GM10248 (cell line): Measurements from ENCODE around the gene SSR2.

Experiments
- CTCF ChIA-PET: fragments of 300-600 bp; sonication (Branson Sonifier 250); formaldehyde crosslinking; extraction: SDS; loops from one replicate; lab custom pipeline; 2021; ENCODE audit warnings: antibody characterized with exemption; lab: Yijun Ruan, JAX
- POLR2A ChIA-PET: fragments of 350-650 bp; sonication (Branson Sonifier 250); formaldehyde crosslinking; extraction: SDS; loops from one replicate; lab custom pipeline; 2020; ENCODE audit warnings: antibody characterized with exemption; lab: Yijun Ruan, JAX
- DNase-seq: peaks from one replicate; pipeline ENCODE4 v3.0.0; 2012; ENCODE audit errors: extremely low spot score
- TF ChIP-seq, protein P1 (sequence below): IDR thresholded peaks from 2 replicates; pipeline ENCODE4 v1.5.1; 2012; ENCODE audit warnings: mild to moderate bottlenecking, low read depth; ENCODE audit errors: extremely low read depth, missing control alignments, control extremely low read depth

The SSR2 gene

DNA sequence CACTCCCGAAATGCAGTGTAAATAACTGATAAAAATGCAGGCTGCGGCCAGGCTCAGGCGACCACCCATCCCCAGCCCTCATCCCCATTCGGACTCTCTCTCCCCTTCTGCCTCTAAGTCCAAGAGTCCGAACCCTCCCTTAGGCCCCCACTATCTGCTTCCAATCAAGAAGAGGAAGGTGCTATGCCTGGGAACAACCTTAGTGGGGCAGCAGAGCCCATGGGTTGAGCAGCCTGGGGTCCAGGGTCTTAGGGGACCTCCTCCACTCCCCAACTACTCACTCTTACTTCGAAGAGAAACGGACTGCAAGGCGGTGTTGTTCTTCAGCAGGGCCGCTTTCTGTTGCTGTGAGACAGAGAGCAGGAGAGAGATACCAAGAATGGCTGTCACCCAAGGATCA is 54.6 kb downstream of the SSR2 start:
- ChIA-PET POLR2A (no interaction called here), CTCF (interaction anchor here (0.9 to 19.5 kb wide), 6 partner anchors 9 to 100 kb away, joined by 3 to 215 read pairs (median 4); no protein-coding TSS in a partner anchor)
- TF ChIP-seq, protein P1, sequence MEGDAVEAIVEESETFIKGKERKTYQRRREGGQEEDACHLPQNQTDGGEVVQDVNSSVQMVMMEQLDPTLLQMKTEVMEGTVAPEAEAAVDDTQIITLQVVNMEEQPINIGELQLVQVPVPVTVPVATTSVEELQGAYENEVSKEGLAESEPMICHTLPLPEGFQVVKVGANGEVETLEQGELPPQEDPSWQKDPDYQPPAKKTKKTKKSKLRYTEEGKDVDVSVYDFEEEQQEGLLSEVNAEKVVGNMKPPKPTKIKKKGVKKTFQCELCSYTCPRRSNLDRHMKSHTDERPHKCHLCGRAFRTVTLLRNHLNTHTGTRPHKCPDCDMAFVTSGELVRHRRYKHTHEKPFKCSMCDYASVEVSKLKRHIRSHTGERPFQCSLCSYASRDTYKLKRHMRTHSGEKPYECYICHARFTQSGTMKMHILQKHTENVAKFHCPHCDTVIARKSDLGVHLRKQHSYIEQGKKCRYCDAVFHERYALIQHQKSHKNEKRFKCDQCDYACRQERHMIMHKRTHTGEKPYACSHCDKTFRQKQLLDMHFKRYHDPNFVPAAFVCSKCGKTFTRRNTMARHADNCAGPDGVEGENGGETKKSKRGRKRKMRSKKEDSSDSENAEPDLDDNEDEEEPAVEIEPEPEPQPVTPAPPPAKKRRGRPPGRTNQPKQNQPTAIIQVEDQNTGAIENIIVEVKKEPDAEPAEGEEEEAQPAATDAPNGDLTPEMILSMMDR: no peak
- no peak for DNase-seq

DNA sequence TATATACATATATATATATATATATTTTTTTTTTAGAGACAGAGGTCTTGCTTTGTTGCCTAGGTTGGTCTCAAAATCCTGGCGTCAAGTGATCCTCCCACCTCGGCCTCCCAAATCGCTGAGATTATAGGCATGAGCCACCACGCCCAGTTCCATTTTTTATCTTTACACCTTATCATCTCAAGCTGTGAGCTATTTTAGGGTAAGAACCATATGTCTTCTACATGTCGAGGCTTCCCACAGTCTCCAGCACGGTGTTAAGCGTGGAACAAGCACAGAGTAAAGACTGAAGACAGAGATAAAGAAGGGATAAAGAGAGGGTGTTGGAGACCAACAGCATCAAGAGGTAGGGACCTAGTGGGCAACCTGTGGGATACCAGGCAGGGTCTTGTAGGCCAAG is 56.6 kb downstream of the SSR2 start:
- DNase-seq: no peak
- TF ChIP-seq, protein P1: no peak
- CTCF ChIA-PET: interaction anchor here (5.3 to 5.7 kb wide), 2 partner anchors 12 to 25 kb away, joined by 30 to 41 read pairs; partner anchors contain the start of gene ARHGEF2
- POLR2A ChIA-PET: no interaction called here

DNA sequence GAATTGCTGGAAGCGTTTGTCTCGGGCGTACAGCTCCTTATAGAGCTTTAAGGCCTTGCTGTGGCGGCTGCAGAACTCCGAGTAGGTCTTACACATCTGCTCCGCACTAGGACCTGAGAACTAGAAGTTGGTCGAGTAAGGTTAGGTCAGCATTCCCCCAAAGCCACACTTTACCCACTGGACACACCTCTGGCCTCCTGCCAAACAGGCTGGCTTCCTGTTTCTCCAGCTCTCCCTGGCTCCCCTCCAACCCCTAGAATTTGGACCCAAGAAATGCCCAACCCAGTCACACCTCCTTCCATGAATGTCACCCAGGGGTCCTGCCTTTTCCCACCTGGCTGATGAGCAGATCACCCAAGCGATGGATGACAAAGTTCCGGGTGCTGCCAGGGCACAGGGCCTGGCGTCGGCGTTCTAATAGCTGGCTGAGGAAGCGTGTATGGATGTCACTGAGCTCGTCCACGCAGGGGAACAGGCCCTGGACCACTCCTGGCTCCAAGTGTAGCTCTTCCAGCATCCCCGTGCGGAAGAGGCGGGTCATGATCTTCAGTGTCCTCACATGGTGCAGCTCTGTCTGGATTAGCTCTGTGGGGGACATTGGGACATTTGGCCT is 58.0 kb downstream of the SSR2 start:
- CTCF ChIA-PET: interaction anchor here (1.0 to 5.7 kb wide), 4 partner anchors 14 to 27 kb away, joined by 3 to 41 read pairs (median 18); partner anchors contain the start of gene ARHGEF2
- no peak for DNase-seq
- POLR2A ChIA-PET: interaction anchor here (0.6 kb wide), 1 partner anchor 13 kb away, joined by 3 read pairs; no protein-coding TSS in a partner anchor
- TF ChIP-seq, protein P1: no peak

DNA sequence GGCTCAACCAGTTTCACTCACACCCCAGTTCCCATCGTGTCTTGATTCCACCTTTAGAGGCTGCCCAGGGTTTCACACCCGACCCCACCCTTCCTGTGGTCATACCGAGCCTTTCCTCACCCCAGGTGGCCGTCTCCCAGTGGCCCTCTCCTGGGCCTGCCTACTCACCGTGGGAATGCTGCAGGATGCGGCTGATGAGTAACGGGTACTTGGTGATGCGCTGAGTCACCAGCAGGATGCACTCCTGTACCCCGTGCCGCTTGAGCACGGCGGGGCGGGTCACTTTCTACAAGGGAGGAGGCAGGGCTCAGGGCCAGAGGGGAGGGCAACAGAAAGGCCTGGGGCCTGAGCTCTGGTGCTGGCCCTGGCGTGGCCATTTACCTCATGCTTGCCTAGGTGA is 58.8 kb downstream of the SSR2 start:
- no peak for DNase-seq
- ChIA-PET CTCF (interaction anchor here (1.0 to 5.7 kb wide), 5 partner anchors 14 to 28 kb away, joined by 3 to 41 read pairs (median 6); partner anchors contain the start of gene ARHGEF2), POLR2A (no interaction called here)
- TF ChIP-seq, protein P1: peak; percentile 28

DNA sequence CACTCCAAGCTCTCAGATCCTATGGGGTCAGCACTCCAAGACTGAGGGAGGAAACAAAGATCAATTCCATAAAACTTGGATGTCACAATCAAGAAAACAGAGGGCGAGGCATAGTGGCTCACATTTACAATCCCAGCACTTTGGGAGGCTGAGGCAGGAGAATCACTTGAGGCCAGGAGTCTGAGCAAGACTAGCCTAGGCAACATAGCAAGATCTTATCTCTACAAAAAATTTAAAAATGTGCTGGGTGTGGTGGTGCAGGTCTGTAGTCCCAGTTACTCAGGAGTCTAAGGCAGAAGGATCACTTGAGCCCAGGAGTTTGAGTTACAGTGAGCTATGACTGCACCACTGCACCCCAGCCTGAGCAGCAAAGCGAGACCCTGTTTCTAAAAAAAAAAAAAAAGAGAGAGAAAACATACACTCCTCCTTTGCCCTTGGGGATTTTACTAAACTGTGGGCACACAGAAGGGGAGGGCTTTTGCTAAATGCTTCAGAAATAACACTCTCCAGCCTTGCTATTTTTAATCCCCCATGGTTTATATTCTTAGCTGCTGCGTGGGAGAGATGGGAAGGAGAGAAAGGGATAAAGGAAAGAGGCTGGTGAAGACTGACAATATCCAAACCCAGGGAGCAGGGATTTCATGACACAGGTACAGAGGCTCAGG is 60.5 kb downstream of the SSR2 start:
- TF ChIP-seq, protein P1: no peak
- DNase-seq: no peak
- ChIA-PET CTCF (interaction anchor here (1.3 to 5.7 kb wide), 6 partner anchors 12 to 29 kb away, joined by 3 to 41 read pairs (median 12); partner anchors contain the start of gene ARHGEF2), POLR2A (interaction anchor here (0.7 to 0.8 kb wide), 2 partner anchors 42 to 63 kb away, joined by 4 to 6 read pairs; no protein-coding TSS in a partner anchor)
